Measurements from ENCODE around the gene KCNJ14.

The KCNJ14 gene

DNA sequence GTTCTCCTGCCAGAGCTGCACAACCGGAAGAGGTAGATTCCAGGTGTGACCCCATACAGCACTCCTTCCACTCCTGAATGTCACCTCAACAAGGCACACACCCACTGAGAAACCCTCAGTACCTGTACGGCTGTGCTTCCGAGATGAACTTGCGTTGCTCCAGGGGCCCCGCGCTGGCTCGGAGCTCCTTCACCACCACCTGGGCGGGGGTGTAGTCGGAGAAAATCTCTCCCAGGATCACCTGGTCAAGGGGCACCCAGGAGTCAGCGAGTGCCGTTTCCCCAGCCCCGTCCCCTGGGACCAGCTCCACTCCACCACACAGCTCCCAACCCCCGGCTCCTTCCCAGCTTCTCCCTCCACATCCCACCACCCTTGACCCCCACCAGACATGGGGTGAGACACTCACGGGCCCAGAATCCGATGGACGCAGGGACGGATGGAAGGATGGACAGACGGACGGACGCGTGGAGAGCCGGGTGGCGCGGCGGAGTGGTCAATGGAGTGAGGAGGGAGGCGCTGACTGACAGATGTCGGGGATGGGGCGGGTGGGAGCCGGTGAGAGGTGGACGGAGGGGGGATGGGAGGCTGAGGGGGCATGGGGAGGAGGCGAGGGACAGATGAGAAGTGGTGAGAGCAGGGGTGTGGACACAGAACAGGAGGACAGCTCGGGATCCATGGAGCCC is 53.5 kb downstream of the KCNJ14 start:
- DNase-seq (ENCODE audit: low read depth in 2 of 2) = no peak

DNA sequence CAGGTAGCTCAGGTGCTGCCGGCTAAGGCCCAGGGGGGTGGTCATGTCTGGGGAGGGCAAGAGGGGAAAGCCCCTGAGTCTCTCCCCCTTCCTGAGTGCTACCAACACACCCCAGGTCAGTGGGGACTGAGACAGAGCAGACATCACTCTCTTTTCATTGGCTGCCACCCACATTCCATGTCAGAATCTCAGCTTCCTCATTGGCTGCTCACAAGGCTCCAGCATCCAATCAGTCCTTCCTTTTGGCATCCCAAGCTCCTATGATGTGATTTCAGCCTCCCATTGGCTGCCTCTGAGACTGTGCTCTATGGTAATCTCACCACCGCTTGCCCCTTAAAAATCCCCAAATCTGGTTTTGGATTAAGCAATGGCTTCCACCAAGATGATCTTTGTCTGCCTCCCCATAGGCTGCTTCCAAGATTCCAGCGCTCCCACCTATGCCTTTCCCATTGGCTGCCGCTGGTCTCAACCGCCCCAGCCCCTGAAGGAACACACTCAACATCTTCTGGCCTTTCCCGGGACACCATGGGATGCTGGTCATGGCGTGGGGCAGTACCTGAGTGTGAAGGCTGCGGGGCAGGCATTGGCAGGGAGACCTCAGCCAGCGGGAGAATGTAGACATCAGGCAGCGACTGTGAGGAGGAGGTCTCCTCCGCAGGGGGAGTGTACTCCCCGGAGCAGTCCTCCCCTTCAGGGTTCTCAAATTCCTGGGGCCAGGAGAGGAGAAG is 54.3 kb downstream of the KCNJ14 start:
- no peak for DNase-seq (ENCODE audit: low read depth in 2 of 2)

DNA sequence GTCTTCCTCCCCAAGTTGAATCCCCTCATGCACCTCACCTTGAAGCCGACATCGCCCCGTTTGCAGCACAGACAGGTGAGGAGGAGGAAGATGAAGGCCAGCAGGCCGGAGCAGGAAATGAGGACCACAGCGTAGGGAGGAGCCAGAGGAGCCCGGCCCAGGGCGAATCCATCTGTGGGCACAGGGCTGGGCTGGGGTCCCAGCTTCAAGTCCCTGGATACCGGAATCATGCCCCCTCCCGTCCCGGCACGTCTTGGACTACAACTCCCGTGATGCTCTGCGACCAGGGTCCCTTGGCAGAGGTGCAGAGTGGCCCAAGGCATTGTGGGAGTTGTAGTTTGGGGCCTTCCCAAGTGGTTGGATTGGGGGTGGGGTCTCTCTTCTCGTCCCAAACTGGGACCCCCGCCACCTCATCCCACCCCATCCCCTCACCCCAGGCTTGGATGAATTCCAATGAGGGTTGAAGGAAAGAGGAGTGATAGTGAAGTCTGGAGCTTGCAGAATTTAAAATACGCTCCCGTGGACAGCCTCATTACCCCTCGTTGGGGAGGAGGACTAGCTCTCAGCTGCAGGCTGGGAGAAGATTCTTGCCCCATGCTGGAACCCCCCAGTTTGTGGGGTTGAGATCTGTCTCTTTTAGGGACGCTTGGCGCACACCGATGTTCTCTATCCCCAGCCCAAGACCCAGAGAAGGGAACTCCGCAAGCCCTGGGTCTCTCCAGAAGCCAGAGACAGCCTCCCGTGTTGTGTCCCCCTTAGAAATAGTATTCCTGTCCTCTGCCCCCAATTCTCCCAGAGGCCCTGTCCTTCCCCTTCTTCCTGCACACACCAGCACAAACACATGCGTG is 55.3 kb downstream of the KCNJ14 start:
- peak in 1 of 2 donors; percentile 59 for DNase-seq (ENCODE audit: low read depth in 2 of 2)

DNA sequence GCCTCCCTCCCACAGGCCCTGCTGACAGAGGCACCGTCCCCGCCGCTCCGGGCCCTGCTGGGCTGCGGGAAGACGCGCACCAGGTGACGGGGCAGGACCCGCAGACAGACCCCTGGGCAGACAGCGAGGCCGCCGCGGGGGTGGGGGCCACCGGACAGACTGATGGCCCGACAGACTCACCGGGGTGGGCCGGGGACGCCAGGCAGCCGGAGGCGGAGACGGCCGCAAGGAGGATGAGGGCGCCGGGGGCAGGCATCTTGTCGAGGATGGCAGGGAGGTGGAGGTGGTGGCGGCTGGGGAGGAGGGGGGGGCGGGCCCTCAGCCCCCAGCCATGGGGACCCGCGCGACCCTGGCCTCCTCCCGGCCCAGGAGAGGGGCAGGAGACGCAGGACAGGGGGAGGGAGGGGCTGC is 56.0 kb downstream of the KCNJ14 start:
- DNase-seq (ENCODE audit: low read depth in 2 of 2) = no peak

DNA sequence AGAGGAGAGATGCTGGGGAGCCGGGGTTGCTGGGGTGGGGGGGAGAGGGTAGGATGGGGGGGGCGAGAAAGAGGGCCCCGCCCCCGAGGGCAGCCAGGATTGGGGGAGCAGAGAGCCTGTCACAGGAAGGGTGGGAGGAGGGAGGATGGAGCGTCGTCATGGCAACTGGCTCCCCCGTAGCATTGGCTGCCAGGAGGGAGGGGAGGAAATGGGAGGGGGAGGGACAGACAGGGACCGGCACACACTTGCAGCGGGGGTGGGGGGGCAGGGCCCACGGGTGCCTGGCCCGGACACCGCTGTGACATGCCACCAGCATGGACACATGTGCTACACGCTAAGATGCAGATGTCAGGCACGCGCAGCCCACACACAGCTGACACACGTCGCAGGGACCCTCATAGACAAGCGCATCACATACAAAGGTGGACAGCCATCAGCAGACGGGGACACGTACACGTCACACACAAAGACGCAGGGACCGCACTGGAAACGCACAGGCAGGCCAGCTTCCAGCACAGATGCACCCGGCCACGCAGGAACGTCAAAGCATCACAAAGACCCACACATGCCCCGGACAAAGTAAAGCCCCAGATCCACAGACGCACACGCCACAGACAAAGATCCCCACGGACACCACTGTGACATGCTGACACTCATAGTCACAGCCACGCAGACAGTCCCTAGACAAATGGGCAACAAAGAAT is 56.6 kb downstream of the KCNJ14 start, which contains the start of gene LMTK3:
TSS of gene LMTK3 (minus strand) at position 36 of the 704 bp plus-strand sequence. CDS start 259 bp downstream, outside the sequence.
- peak; percentile 50 to 60 for DNase-seq (ENCODE audit: low read depth in 2 of 2)

DNA sequence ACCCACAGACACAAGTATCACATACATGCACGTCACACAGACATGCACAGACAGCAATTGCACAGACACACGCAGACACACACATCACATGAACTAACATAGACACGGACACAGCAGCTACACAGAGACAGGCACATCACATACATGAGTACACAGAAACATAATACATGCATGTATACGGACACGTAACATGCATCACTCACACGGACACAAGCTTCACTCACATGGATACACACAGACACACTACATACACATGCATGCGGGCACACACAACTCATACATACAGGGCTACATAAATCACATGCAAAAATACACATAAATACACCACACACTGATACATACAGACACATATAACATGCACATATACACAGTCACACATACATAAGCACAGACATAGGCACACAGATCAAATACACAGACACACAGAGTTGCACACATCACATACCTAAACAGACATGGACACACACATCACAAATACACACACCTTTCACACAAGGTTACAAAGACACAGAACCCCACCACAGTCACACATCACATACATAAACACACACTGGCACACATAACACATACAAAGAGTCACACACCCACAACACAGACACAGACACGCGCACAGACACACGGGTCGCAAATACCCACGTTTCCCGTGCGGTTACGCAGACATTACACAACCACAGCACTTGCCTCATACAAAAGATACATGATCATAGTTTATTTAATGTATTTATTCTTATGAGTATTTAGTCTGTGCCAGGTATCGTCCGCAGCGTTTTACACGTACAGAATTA is 57.3 kb downstream of the KCNJ14 start:
- no peak for DNase-seq (ENCODE audit: low read depth in 2 of 2)

GRCh38 chr19:48513289-48514122 is 58.1 kb downstream of the KCNJ14 start:
- no peak for DNase-seq (ENCODE audit: low read depth in 2 of 2)

DNA sequence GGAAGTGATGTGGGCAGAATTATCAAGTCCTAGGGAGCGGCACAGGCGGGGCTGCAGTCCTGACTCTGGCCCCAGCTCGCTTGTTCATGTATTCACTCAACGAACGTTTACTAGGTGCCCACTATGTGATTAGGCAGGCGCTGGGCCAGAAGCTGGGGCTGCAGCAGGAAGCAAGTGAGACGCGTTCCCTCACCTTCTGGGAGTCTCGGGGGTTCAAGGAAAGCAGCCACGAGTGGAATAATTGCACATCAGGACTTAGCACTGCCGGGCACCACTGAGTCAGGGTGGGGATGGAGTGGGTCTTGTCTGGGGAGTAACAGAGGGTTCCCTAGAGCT is 58.7 kb downstream of the KCNJ14 start:
- no peak for DNase-seq (ENCODE audit: low read depth in 2 of 2)

GRCh38 chr19:48516536-48516935 is 61.2 kb downstream of the KCNJ14 start:
- no peak for DNase-seq (ENCODE audit: low read depth in 2 of 2)
